Measurements from ENCODE around the gene SLC12A1. TPM values are rescaled to one million over a fixed set of nuclear protein-coding genes. Genes with fewer than 3 reads are reported as not detected.

Gene SLC12A1
- polyA plus RNA-seq, 2 of the 4 experiments (the other 2 are of a cell fraction): not detected

GRCh38 chr15:48289628-48290027, 83.5 kb downstream of the SLC12A1 start:
- Histone ChIP-seq H3K27ac (no peak overlapping the region), H3K4me1 (peaks cover 4% of the 10 kb centered on the region; the same call in 1 of the 3 replicates), H3K4me2 (no peak overlapping the region), H3K9me3 (no peaks in the 10 kb centered on the region), H3K4me3 (no peak overlapping the region)
- DNase-seq (ENCODE audit: low read depth in 1 of 2, low spot score in 1 of 2) (no peak), FAIRE-seq (no peak), ATAC-seq (no peak)
- CTCF ChIA-PET: interaction anchor here (0.8 kb wide), 1 partner anchor 15 kb away, joined by 3 read pairs; no protein-coding TSS in a partner anchor
- POLR2A ChIA-PET: no interaction called here
- 48% methylated on average over 2 of the region's 2 CpGs for WGBS (ENCODE audit: missing lambda C conversion rate)
- no peak for TF ChIP-seq TP53 (CRISPR knock-in tag; IDR thresholded peaks at IDR 0.05)
- no peak for TF ChIP-seq FOXS1 (CRISPR knock-in tag; IDR thresholded peaks at IDR 0.05)
- no peak for TF ChIP-seq NPAS2 (CRISPR knock-in tag; IDR thresholded peaks at IDR 0.05; ENCODE audit: borderline replicate concordance)
- no peak for TF ChIP-seq POLR2A (IDR thresholded peaks at IDR 0.05; ENCODE audit: low read length)
- TF ChIP-seq BCL3 (IDR thresholded peaks at IDR 0.05): no peak
- no peak for TF ChIP-seq HDAC2 (IDR thresholded peaks at IDR 0.05)
- TF ChIP-seq JUN (IDR thresholded peaks at IDR 0.05): no peak
- TF ChIP-seq, protein P1, sequence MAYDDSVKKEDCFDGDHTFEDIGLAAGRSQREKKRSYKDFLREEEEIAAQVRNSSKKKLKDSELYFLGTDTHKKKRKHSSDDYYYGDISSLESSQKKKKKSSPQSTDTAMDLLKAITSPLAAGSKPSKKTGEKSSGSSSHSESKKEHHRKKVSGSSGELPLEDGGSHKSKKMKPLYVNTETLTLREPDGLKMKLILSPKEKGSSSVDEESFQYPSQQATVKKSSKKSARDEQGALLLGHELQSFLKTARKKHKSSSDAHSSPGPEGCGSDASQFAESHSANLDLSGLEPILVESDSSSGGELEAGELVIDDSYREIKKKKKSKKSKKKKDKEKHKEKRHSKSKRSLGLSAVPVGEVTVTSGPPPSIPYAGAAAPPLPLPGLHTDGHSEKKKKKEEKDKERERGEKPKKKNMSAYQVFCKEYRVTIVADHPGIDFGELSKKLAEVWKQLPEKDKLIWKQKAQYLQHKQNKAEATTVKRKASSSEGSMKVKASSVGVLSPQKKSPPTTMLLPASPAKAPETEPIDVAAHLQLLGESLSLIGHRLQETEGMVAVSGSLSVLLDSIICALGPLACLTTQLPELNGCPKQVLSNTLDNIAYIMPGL (CRISPR knock-in tag; IDR thresholded peaks at IDR 0.05; ENCODE audit: borderline replicate concordance): no peak
- TF ChIP-seq PHF8 (IDR thresholded peaks at IDR 0.05; ENCODE audit: borderline replicate concordance, low read depth): no peak
- TF ChIP-seq ZC3H11A (IDR thresholded peaks at IDR 0.05): no peak
- no peak for TF ChIP-seq ZSCAN20 (CRISPR knock-in tag; IDR thresholded peaks at IDR 0.05)
- TF ChIP-seq ZFP36 (IDR thresholded peaks at IDR 0.05; ENCODE audit: borderline replicate concordance, partially characterized antibody): no peak
- no peak for TF ChIP-seq MAZ (IDR thresholded peaks at IDR 0.05; ENCODE audit: borderline replicate concordance, low read depth, low read length)
- no peak for TF ChIP-seq FOSL2 (IDR thresholded peaks at IDR 0.05)
- no peak for TF ChIP-seq FOSL2 (CRISPR knock-in tag; IDR thresholded peaks at IDR 0.05)
- no peak for TF ChIP-seq CEBPB (IDR thresholded peaks at IDR 0.05)
- TF ChIP-seq POLR2AphosphoS2 (conservative IDR thresholded peaks at IDR 0.05; ENCODE audit: low read length): no peak

DNA sequence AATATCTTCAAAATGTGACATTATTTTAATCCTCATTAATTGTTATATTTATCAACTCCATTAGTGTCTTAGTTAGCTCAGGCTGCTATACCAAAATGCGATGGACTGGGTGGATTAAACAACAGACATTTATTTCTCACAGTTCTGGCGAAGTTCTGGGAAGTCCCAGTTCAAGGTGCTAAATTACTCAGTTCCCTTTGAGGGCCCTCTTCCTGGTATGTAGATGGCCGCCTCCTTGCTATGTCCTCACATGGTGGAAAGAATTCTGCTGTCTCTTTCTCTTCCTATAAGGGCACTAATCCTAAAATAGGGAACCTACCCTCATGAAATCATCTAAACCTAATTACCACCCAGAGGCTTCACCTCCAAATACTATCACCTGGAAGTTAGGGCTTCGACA, 86.4 kb downstream of the SLC12A1 start:
- DNase-seq (ENCODE audit: low read depth in 1 of 2, low spot score in 1 of 2) (no peak), FAIRE-seq (no peak), ATAC-seq (no peak)
- TF ChIP-seq ZFP36 (IDR thresholded peaks at IDR 0.05; ENCODE audit: borderline replicate concordance, partially characterized antibody): no peak
- no peak for TF ChIP-seq ZSCAN20 (CRISPR knock-in tag; IDR thresholded peaks at IDR 0.05)
- ChIA-PET CTCF (no interaction called here), POLR2A (no interaction called here)
- Histone ChIP-seq H3K4me3 (no peak overlapping the region), H3K4me2 (no peak overlapping the region), H3K9me3 (no peaks in the 10 kb centered on the region), H3K4me1 (no peaks in the 10 kb centered on the region), H3K27ac (no peak overlapping the region)
- WGBS (ENCODE audit: missing lambda C conversion rate): 56% methylated on average over 4 of the region's 4 CpGs

GRCh38 chr15:48297668-48298067, 91.6 kb downstream of the SLC12A1 start:
- WGBS (ENCODE audit: missing lambda C conversion rate): 29% methylated on average over 2 of the region's 2 CpGs
- CTCF ChIA-PET: interaction anchor here (2.4 kb wide), 1 partner anchor 12 kb away, joined by 10 read pairs; no protein-coding TSS in a partner anchor
- no peak for FAIRE-seq
- TF ChIP-seq ZNF302 (CRISPR knock-in tag; IDR thresholded peaks at IDR 0.05): no peak
- no peak for TF ChIP-seq NFE2L2 (conservative IDR thresholded peaks at IDR 0.05; ENCODE audit: low read length)
- TF ChIP-seq EHF (CRISPR knock-in tag; IDR thresholded peaks at IDR 0.05): no peak
- TF ChIP-seq ESRRA (IDR thresholded peaks at IDR 0.05; ENCODE audit: borderline replicate concordance, low read length): no peak
- TF ChIP-seq ATOH8 (CRISPR knock-in tag; IDR thresholded peaks at IDR 0.05; ENCODE audit: low read depth): no peak
- no peak for TF ChIP-seq BCL3 (IDR thresholded peaks at IDR 0.05)
- no peak for TF ChIP-seq BHLHE40 (IDR thresholded peaks at IDR 0.05; ENCODE audit: low read depth, low read length)
- TF ChIP-seq RCOR1 (IDR thresholded peaks at IDR 0.05; ENCODE audit: low read depth, low read length): no peak
- no peak for TF ChIP-seq FOSL2 (IDR thresholded peaks at IDR 0.05)
- no peak for TF ChIP-seq FOSL2 (CRISPR knock-in tag; IDR thresholded peaks at IDR 0.05)
- TF ChIP-seq HOXA7 (CRISPR knock-in tag; IDR thresholded peaks at IDR 0.05): no peak
- TF ChIP-seq HOXB13 (CRISPR knock-in tag; IDR thresholded peaks at IDR 0.05; ENCODE audit: low read depth): no peak
- H3K4me2 ChIP-seq: no peak overlapping the region
- H3K4me1 ChIP-seq: no peaks in the 10 kb centered on the region
- no peaks in the 10 kb centered on the region for H3K9me3 ChIP-seq
- no peak overlapping the region for H3K4me3 ChIP-seq
- DNase-seq (ENCODE audit: low read depth in 1 of 2, low spot score in 1 of 2): no peak
- H3K27ac ChIP-seq: no peak overlapping the region
- POLR2A ChIA-PET: no interaction called here
- no peak for ATAC-seq
